GM21515 (cell line): ENCODE measurements around the gene NAE1.
"Not testable (repeated sequence)": the region's sequence is repeated elsewhere in the genome, so short reads cannot be mapped to it uniquely, and the experiment has no call there.

Experiments
- ATAC-seq: cut with Tn5 transposase; IDR thresholded peaks from one replicate; pipeline ENCODE4 v1.9.1; 2021; ENCODE audit not compliant: unreplicated experiment

NAE1 gene

GRCh38 chr16:66809765-66810164, 21.0 kb downstream of the NAE1 start:
- no peak for ATAC-seq

GRCh38 chr16:66802159-66802558, 28.6 kb downstream of the NAE1 start:
- no peak for ATAC-seq

GRCh38 chr16:66801320-66802105, 29.3 kb downstream of the NAE1 start, which contains the start of gene TERB1:
TERB1 (minus strand) TSS chr16:66801584; CDS start chr16:66796798, 4,786 bp downstream.
- no peak for ATAC-seq

- no peak for ATAC-seq
Measured at GRCh38 chr16:66800856-66801255, 29.9 kb downstream of the NAE1 start.

GRCh38 chr16:66798161-66798560, 32.6 kb downstream of the NAE1 start:
- no peak for ATAC-seq

GRCh38 chr16:66793984-66794383, 36.8 kb downstream of the NAE1 start:
- ATAC-seq, result not testable (repeated sequence)

- ATAC-seq, result no peak
Measured at GRCh38 chr16:66790130-66790733, 40.5 kb downstream of the NAE1 start.

- ATAC-seq, result no peak
Measured at GRCh38 chr16:66787427-66787826, 43.3 kb downstream of the NAE1 start.

- ATAC-seq, result no peak
Measured at GRCh38 chr16:66786551-66786950, 44.2 kb downstream of the NAE1 start.

GRCh38 chr16:66776457-66776856, 54.3 kb downstream of the NAE1 start:
- ATAC-seq, result no peak

GRCh38 chr16:66774981-66775380, 55.8 kb downstream of the NAE1 start:
- no peak for ATAC-seq

- ATAC-seq, result no peak
Measured at GRCh38 chr16:66758086-66758485, 72.7 kb downstream of the NAE1 start.

GRCh38 chr16:66754819-66755218, 76.0 kb downstream of the NAE1 start:
- ATAC-seq, result no peak

GRCh38 chr16:66754211-66754610, 76.6 kb downstream of the NAE1 start:
- no peak for ATAC-seq

- no peak for ATAC-seq
Measured at GRCh38 chr16:66752958-66753357, 77.8 kb downstream of the NAE1 start.
